PC-9 (cell line): Measurements from ENCODE around the gene CCR6. TPM values are rescaled to one million over a fixed set of nuclear protein-coding genes. Genes with fewer than 3 reads are reported as not detected.
A peak's percentile ranks its signal among the peaks of the same experiment; 100 is the strongest.

Source experiments
- BruUV-seq: library from RNA; stranded (reverse); fragments of 400-500 nt; replicated peaks from 2 replicates; lab custom pipeline; 2021; lab: Mats Ljungman, UMichigan
- CTCF ChIA-PET: fragments of 300-600 bp; sonication (Branson Sonifier 250); formaldehyde crosslinking; loops from one replicate; lab custom pipeline; 2022; ENCODE audit warnings: antibody characterized with exemption; lab: Charles Lee
- POLR2A ChIA-PET: fragments of 300-600 bp; sonication (Branson Sonifier 250); formaldehyde crosslinking; loops from one replicate; lab custom pipeline; 2022; ENCODE audit warnings: antibody characterized with exemption; ENCODE audit not compliant: unreplicated experiment; lab: Charles Lee
- DNase-seq, 2 experiments: peaks; one replicate each; pipeline versions ENCODE4 v3.0.0 to v3.0.0-alpha.2; 2015 to 2022; ENCODE audit warnings: mixed read lengths in 1 of 2
- H2AFZ ChIP-seq: fragments of 200-600 bp; sonication (generic); 2 replicates; pipeline ENCODE4 v1.8.1; 2017; ENCODE audit warnings: antibody characterized with exemption
- H3F3A ChIP-seq: fragments of 200-600 bp; sonication (generic); 2 replicates; pipeline ENCODE4 v1.8.1; 2017; ENCODE audit warnings: antibody characterized with exemption, mild to moderate bottlenecking, low read depth; ENCODE audit not compliant: insufficient read depth
- H3K27ac ChIP-seq: fragments of 200-600 bp; sonication (generic); 2 replicates; pipeline ENCODE4 v1.6.1; 2016; ENCODE audit warnings: mixed run types
- H3K27me3 ChIP-seq: fragments of 200-600 bp; sonication (generic); 2 replicates; pipeline ENCODE4 v1.6.1; 2016; ENCODE audit warnings: low read depth, mixed run types; ENCODE audit not compliant: insufficient read depth
- H3K36me3 ChIP-seq: fragments of 200-600 bp; sonication (generic); 2 replicates; pipeline ENCODE4 v1.6.1; 2016; ENCODE audit warnings: low read depth, mixed run types
- H3K4me1 ChIP-seq: fragments of 200-600 bp; sonication (generic); replicated peaks from 2 replicates; pipeline ENCODE4 v1.6.1; 2016; ENCODE audit warnings: mixed run types; ENCODE audit not compliant: insufficient read depth
- H3K4me2 ChIP-seq: fragments of 200-600 bp; sonication (generic); 2 replicates; pipeline ENCODE4 v1.6.1; 2017; ENCODE audit warnings: mixed run types
- H3K4me3 ChIP-seq: fragments of 200-600 bp; sonication (generic); 2 replicates; pipeline ENCODE4 v1.6.1; 2016; ENCODE audit warnings: mixed run types
- H3K79me2 ChIP-seq: fragments of 200-600 bp; sonication (generic); 2 replicates; pipeline ENCODE4 v1.6.1; 2017; ENCODE audit warnings: low read depth, mixed run types
- H3K9me2 ChIP-seq: fragments of 200-600 bp; sonication (generic); 2 replicates; pipeline ENCODE4 v1.8.1; 2017; ENCODE audit warnings: mild to moderate bottlenecking; ENCODE audit not compliant: insufficient read depth
- H3K9me3 ChIP-seq: fragments of 200-600 bp; sonication (generic); 2 replicates; pipeline ENCODE4 v1.8.1; 2016; ENCODE audit warnings: low read depth; ENCODE audit not compliant: insufficient read depth
- H4K20me1 ChIP-seq: fragments of 200-600 bp; sonication (generic); 2 replicates; pipeline ENCODE4 v1.8.1; 2017; ENCODE audit not compliant: insufficient read depth
- CTCF ChIP-seq: fragments of 200-600 bp; sonication (generic); conservative IDR thresholded peaks from 2 replicates; pipeline ENCODE4 v1.6.1; 2017; ENCODE audit warnings: mixed run types, antibody characterized with exemption, mild to moderate bottlenecking, moderate library complexity
- EZH2 ChIP-seq: fragments of 200-600 bp; sonication (generic); IDR thresholded peaks from 2 replicates; pipeline ENCODE4 v1.8.0; 2017; ENCODE audit warnings: antibody characterized with exemption, low read depth
- intact Hi-C: fragments of 100-400 bp; cut with micrococcal nuclease; formaldehyde crosslinking; loops from one replicate; pipeline ENCODE4 v1.10.0; 2022; ENCODE audit not compliant: unreplicated experiment
- total RNA-seq: library from RNA; stranded (reverse); gene quantifications from 2 replicates; pipeline ENCODE4 v1.2.3, GENCODE V29; 2021

Gene CCR6
- total RNA-seq, 1 experiment from 2014 or later = not detected

GRCh38 chr6:167118006-167118405 lies 4.9 kb upstream of the CCR6 start:
- H3K4me3 ChIP-seq = no peak overlapping the region
- H4K20me1 ChIP-seq = no peaks in the 10 kb centered on the region
- H3K27ac ChIP-seq = no peak overlapping the region
- TF ChIP-seq CTCF = no peak
- no peak for TF ChIP-seq EZH2
- H3K9me2 ChIP-seq = no peaks in the 10 kb centered on the region
- intact Hi-C loops = no loop called here
- no TSS peak for BruUV-seq
- no peaks in the 10 kb centered on the region for H3K36me3 ChIP-seq
- no peaks in the 10 kb centered on the region for H3K4me1 ChIP-seq
- ChIA-PET POLR2A (no interaction called here), CTCF (no interaction called here)
- no peaks in the 10 kb centered on the region for H3K9me3 ChIP-seq
- H3F3A ChIP-seq = no peaks in the 10 kb centered on the region
- H3K4me2 ChIP-seq = no peak overlapping the region
- H3K27me3 ChIP-seq = peaks cover 83% of the 10 kb centered on the region
- H2AFZ ChIP-seq = no peak overlapping the region
- H3K79me2 ChIP-seq = no peaks in the 10 kb centered on the region
- DNase-seq = no peak

GRCh38 chr6:167118839-167119238 lies 4.1 kb upstream of the CCR6 start:
- Histone ChIP-seq H3K9me3 (no peaks in the 10 kb centered on the region), H2AFZ (no peak overlapping the region), H3K4me3 (no peak overlapping the region), H3K36me3 (no peaks in the 10 kb centered on the region), H3K9me2 (no peaks in the 10 kb centered on the region), H3K79me2 (no peaks in the 10 kb centered on the region), H3F3A (no peaks in the 10 kb centered on the region), H3K27me3 (peaks cover 83% of the 10 kb centered on the region), H4K20me1 (no peaks in the 10 kb centered on the region), H3K27ac (no peak overlapping the region), H3K4me2 (no peak overlapping the region), H3K4me1 (no peaks in the 10 kb centered on the region)
- BruUV-seq = no TSS peak
- ChIA-PET CTCF (no interaction called here), POLR2A (no interaction called here)
- TF ChIP-seq EZH2 (no peak), CTCF (no peak)
- intact Hi-C loops = no loop called here
- no peak for DNase-seq

GRCh38 chr6:167119670-167120582 lies 3.0 kb upstream of the CCR6 start:
- no peak overlapping the region for H2AFZ ChIP-seq
- H4K20me1 ChIP-seq = no peaks in the 10 kb centered on the region
- no peaks in the 10 kb centered on the region for H3F3A ChIP-seq
- H3K79me2 ChIP-seq = no peaks in the 10 kb centered on the region
- no peaks in the 10 kb centered on the region for H3K9me3 ChIP-seq
- TF ChIP-seq EZH2 (no peak), CTCF (peak; percentile 48)
- no peaks in the 10 kb centered on the region for H3K4me1 ChIP-seq
- no TSS peak for BruUV-seq
- intact Hi-C loops = no loop called here
- POLR2A ChIA-PET = no interaction called here
- CTCF ChIA-PET = no interaction called here
- peaks cover 80% of the 10 kb centered on the region for H3K27me3 ChIP-seq
- H3K36me3 ChIP-seq = no peaks in the 10 kb centered on the region
- no peak overlapping the region for H3K27ac ChIP-seq
- H3K4me2 ChIP-seq = no peak overlapping the region
- DNase-seq = no peak
- H3K9me2 ChIP-seq = no peaks in the 10 kb centered on the region
- no peak overlapping the region for H3K4me3 ChIP-seq
